CD4-positive, CD25-positive, alpha-beta regulatory T cell (primary cell): Measurements from ENCODE around the gene ACAD9. TPM values are rescaled to one million over a fixed set of nuclear protein-coding genes. Genes with fewer than 3 reads are reported as not detected.
"Not testable (repeated sequence)": the region's sequence is repeated elsewhere in the genome, so short reads cannot be mapped to it uniquely, and the experiment has no call there.

Experiments used
- ATAC-seq, 2 donors: fragments of 150-1000 bp; cut with Tn5 transposase; one replicate each; pipeline ENCODE4 v1.10.0; 2021; ENCODE audit warnings: low read depth in 2 of 2, moderate number of reproducible peaks in 2 of 2, moderate library complexity in 1 of 2
- DNase-seq, 3 donors: peaks; one replicate each; pipeline versions ENCODE4 v3.0.0 to v3.0.0-alpha.2; 2012 to 2022; ENCODE audit warnings: mixed read lengths in 1 of 3
- H3K27ac ChIP-seq: one replicate; pipeline ENCODE4 v1.7.0; 2013; ENCODE audit warnings: mild to moderate bottlenecking, low read length; ENCODE audit not compliant: insufficient read depth, poor library complexity, severe bottlenecking
- H3K27me3 ChIP-seq: one replicate; pipeline ENCODE4 v1.7.0; 2013; ENCODE audit warnings: low read length; ENCODE audit not compliant: control insufficient read depth, insufficient read depth
- H3K36me3 ChIP-seq: one replicate; pipeline ENCODE4 v1.7.0; 2013; ENCODE audit warnings: mild to moderate bottlenecking, low read length, moderate library complexity; ENCODE audit not compliant: control insufficient read depth, insufficient read depth
- H3K4me1 ChIP-seq: 2 replicates; pipeline ENCODE4 v1.7.0; 2013; ENCODE audit warnings: mild to moderate bottlenecking, low read length; ENCODE audit not compliant: insufficient read depth, control insufficient read depth, poor library complexity, severe bottlenecking
- H3K4me3 ChIP-seq: one replicate; pipeline ENCODE4 v1.7.0; 2013; ENCODE audit warnings: low read depth, mild to moderate bottlenecking, low read length, moderate library complexity
- H3K9me3 ChIP-seq, 2 experiments: 1 replicate in 1 of 2; 2 replicates in 1 of 2; pipeline ENCODE4 v1.7.0; 2013; ENCODE audit warnings: low read length in 2 of 2, mild to moderate bottlenecking in 1 of 2, moderate library complexity in 1 of 2; ENCODE audit not compliant: control insufficient read depth in 2 of 2
- H3K27ac Mint-ChIP-seq, 3 donors: one replicate each; pipeline ENCODE4 v1.8.0; 2020 to 2022; ENCODE audit warnings: mild to moderate bottlenecking in 3 of 3, mixed read lengths in 3 of 3, moderate library complexity in 2 of 3
- H3K27me3 Mint-ChIP-seq: one replicate; pipeline ENCODE4 v1.8.0; 2022; ENCODE audit warnings: mild to moderate bottlenecking, mixed read lengths
- H3K36me3 Mint-ChIP-seq: one replicate; pipeline ENCODE4 v1.8.0; 2020; ENCODE audit warnings: mixed read lengths
- H3K4me1 Mint-ChIP-seq, 4 donors: one replicate each; pipeline ENCODE4 v1.8.0; 2020 to 2022; ENCODE audit warnings: mixed read lengths in 4 of 4, mild to moderate bottlenecking in 1 of 4
- H3K4me3 Mint-ChIP-seq, 4 donors: one replicate each; pipeline ENCODE4 v1.8.0; 2020 to 2022; ENCODE audit warnings: mild to moderate bottlenecking in 4 of 4, mixed read lengths in 4 of 4, moderate library complexity in 3 of 4
- H3K9me3 Mint-ChIP-seq, 7 donors: one replicate each; pipeline ENCODE4 v1.8.0; 2020 to 2022; ENCODE audit warnings: mixed read lengths in 7 of 7, mild to moderate bottlenecking in 3 of 7, moderate library complexity in 2 of 7
- polyA plus RNA-seq, 4 donors: library from polyadenylated mRNA; unstranded; fragments of 300-500 nt; fragmentation: Illumina TruSeq; gene quantifications; one replicate each; pipeline ENCODE4 v1.2.3, GENCODE V29; 2021
- total RNA-seq: library from RNA; stranded (reverse); gene quantifications from one replicate; pipeline ENCODE4 v1.2.3, GENCODE V29; 2022

ACAD9 gene
- total and polyA plus RNA-seq, 5 donors from 2014 or later = 18.0 to 46.7 (median 25.1) TPM

GRCh38 chr3:128874481-128875180 lies 4.8 kb upstream of the ACAD9 start:
- Histone ChIP-seq H3K9me3 (no peaks in the 10 kb centered on the region), H3K36me3 (no peaks in the 10 kb centered on the region), H3K4me3 (no peak overlapping the region), H3K27ac (no peak overlapping the region), H3K4me1 (peaks cover 13% of the 10 kb centered on the region), H3K27me3 (no peaks in the 10 kb centered on the region)
- no peak for DNase-seq
- H3K4me1 Mint-ChIP-seq = peaks cover 11 to 33% (median 22%) of the 10 kb centered on the region in 4 donors
- peaks cover 5% of the 10 kb centered on the region for H3K27me3 Mint-ChIP-seq
- H3K27ac Mint-ChIP-seq = peak overlapping the region in 1 of 3 donors; percentile 7
- no peak for ATAC-seq
- H3K36me3 Mint-ChIP-seq = no peaks in the 10 kb centered on the region
- H3K4me3 Mint-ChIP-seq = peak overlapping the region in 1 of 4 donors; percentile 51
- H3K9me3 Mint-ChIP-seq = no peaks in the 10 kb centered on the region

DNA sequence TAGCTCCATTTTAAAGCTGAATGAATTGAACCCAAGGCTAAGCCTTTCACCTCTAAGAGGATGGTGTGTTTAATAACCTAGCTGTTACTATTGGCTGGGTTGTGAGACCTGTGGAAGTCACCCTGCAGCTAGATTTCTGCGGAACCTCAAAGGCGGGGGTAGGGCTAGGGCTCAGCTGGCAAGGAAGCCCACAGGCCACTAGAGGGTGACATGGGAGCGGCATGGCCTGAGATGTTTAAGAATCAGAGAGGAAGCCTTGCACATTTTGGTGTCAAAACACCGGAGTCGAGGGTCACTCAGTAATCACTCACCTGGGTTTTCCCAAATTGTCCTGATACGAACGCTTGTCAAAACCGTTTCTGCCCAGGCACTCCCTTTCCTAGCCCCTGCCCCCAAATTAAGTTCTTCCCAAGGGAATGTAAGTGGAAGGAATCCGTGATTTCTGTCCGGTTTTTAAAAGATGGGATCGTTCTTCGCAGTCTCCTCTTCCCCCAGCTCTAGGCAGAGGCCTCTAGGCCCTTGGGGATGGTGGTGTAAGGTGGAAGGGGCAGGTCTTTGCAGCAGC lies 3.8 kb upstream of the ACAD9 start:
- Mint-ChIP-seq H3K27ac (peak overlapping the region in 2 of 3 donors; percentile 11 to 60), H3K36me3 (no peaks in the 10 kb centered on the region), H3K9me3 (no peaks in the 10 kb centered on the region), H3K4me1 (peaks cover 15 to 43% (median 25%) of the 10 kb centered on the region in 4 donors), H3K27me3 (peaks cover 5% of the 10 kb centered on the region), H3K4me3 (peak overlapping the region in 2 of 4 donors; percentile 26 to 58)
- no peak overlapping the region for H3K27ac ChIP-seq
- H3K4me1 ChIP-seq = peaks cover 24% of the 10 kb centered on the region
- ATAC-seq (peak; percentile 57 to 61), DNase-seq (peak; percentile 42 to 82 (median 65))
- no peak overlapping the region for H3K4me3 ChIP-seq
- H3K9me3 ChIP-seq = no peaks in the 10 kb centered on the region
- no peaks in the 10 kb centered on the region for H3K27me3 ChIP-seq
- H3K36me3 ChIP-seq = no peaks in the 10 kb centered on the region

DNA sequence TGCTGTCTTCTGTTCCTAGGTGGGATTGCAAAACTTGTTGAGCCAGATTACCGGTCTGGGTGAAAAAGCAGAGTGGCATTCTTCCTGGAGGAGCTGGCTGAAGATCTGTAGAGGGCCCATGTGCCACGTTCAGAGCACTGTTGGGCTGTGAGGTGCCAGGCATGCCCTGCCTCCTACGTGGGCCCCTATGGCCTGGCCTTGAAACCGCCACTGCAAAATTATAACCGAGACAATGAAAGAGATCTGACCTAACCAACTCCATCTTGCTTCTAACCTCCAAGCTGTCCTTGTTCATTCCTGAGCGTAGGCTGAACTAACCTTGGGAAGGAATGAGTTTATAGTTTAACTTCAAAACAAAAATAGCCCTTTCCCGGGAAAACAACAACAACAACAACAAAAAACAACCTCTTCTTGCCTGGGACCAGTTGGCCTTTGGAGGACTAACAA lies 1.4 kb upstream of the ACAD9 start:
- Mint-ChIP-seq H3K9me3 (no peaks in the 10 kb centered on the region), H3K27ac (peak overlapping the region; percentile 97 to 99 (median 98)), H3K4me1 (peaks cover 20 to 67% (median 43%) of the 10 kb centered on the region in 4 donors), H3K27me3 (peaks cover 5% of the 10 kb centered on the region), H3K4me3 (peak overlapping the region; percentile 40 to 92 (median 88)), H3K36me3 (peaks cover 8% of the 10 kb centered on the region)
- Histone ChIP-seq H3K4me3 (peak overlapping the region; percentile 86), H3K4me1 (peaks cover 41% of the 10 kb centered on the region), H3K27ac (peak overlapping the region; percentile 96), H3K27me3 (no peaks in the 10 kb centered on the region), H3K36me3 (peaks cover 6% of the 10 kb centered on the region), H3K9me3 (no peaks in the 10 kb centered on the region)
- ATAC-seq (no peak), DNase-seq (no peak)

DNA sequence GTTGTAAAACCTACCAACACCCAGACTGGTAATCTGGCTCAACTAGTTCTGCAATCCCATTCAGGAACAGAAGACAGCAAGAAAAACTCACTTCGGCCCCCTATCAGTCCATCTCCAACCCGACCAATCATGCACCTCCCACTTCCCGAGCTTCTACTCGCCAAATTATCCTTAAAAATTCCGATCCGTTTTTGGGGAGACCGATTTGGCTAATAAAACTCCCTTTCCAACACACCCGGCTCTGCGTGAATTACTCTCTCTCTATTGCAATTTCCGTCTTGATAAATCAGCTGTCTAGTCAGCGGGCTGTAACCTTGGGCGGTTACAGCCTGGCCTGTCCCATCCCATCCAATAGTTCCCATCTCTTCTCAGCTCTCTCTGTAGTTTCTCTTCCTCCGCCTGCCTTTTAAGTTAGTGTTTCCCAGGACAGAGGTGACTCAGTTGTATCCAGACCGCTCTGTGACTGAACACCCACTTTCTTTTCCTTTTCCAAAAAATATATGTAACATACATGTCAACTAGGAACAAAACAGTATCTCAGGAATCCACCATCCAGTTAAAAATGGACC lies 780 bp upstream of the ACAD9 start:
- Mint-ChIP-seq H3K9me3 (peaks cover 0 to under 1% (median 0%) of the 10 kb centered on the region in 7 donors), H3K27me3 (peaks cover 5% of the 10 kb centered on the region), H3K27ac (peak overlapping the region; percentile 97 to 99 (median 98)), H3K4me3 (peak overlapping the region; percentile 85 to 92 (median 88)), H3K36me3 (peaks cover 9% of the 10 kb centered on the region), H3K4me1 (peaks cover 20 to 72% (median 43%) of the 10 kb centered on the region in 4 donors)
- peak overlapping the region; percentile 96 for H3K27ac ChIP-seq
- no peaks in the 10 kb centered on the region for H3K9me3 ChIP-seq
- H3K27me3 ChIP-seq = no peaks in the 10 kb centered on the region
- peaks cover 41% of the 10 kb centered on the region for H3K4me1 ChIP-seq
- peak in 1 of 2 donors; percentile 9 for ATAC-seq
- H3K36me3 ChIP-seq = peaks cover 7% of the 10 kb centered on the region
- DNase-seq = peak in 1 of 3 donors; percentile 60
- H3K4me3 ChIP-seq = peak overlapping the region; percentile 86

- peak overlapping the region; percentile 86 for H3K4me3 ChIP-seq
- H3K4me3 Mint-ChIP-seq = peak overlapping the region; percentile 85 to 92 (median 88)
- H3K9me3 ChIP-seq = no peaks in the 10 kb centered on the region
- peaks cover 15% of the 10 kb centered on the region for H3K36me3 Mint-ChIP-seq
- peaks cover 45% of the 10 kb centered on the region for H3K4me1 ChIP-seq
- H3K36me3 ChIP-seq = peaks cover 13% of the 10 kb centered on the region
- H3K27ac Mint-ChIP-seq = peak overlapping the region; percentile 97 to 99 (median 98)
- no peaks in the 10 kb centered on the region for H3K27me3 ChIP-seq
- peaks cover 0 to 1% (median 0%) of the 10 kb centered on the region in 7 donors for H3K9me3 Mint-ChIP-seq
- H3K27me3 Mint-ChIP-seq = peaks cover 5% of the 10 kb centered on the region
- peaks cover 22 to 81% (median 47%) of the 10 kb centered on the region in 4 donors for H3K4me1 Mint-ChIP-seq
- ATAC-seq = no peak
- DNase-seq = peak in 1 of 3 donors; percentile 13
- peak overlapping the region; percentile 96 for H3K27ac ChIP-seq
These were observed 571 bp downstream of the ACAD9 start for GRCh38 chr3:128879991-128880390.

GRCh38 chr3:128880455-128880854 lies 1.0 kb downstream of the ACAD9 start:
- Mint-ChIP-seq H3K36me3 (peaks cover 15% of the 10 kb centered on the region), H3K4me1 (peaks cover 24 to 80% (median 46%) of the 10 kb centered on the region in 4 donors), H3K4me3 (peak overlapping the region; percentile 74 to 92 (median 87)), H3K27ac (peak overlapping the region; percentile 97 to 99 (median 98))
- DNase-seq, ATAC-seq, H3K27me3 Mint-ChIP-seq, H3K9me3 Mint-ChIP-seq, H3K27me3 ChIP-seq, H3K9me3 ChIP-seq: not testable (repeated sequence)
- peaks cover 45% of the 10 kb centered on the region for H3K4me1 ChIP-seq
- H3K4me3 ChIP-seq = peak overlapping the region; percentile 86
- peak overlapping the region; percentile 96 for H3K27ac ChIP-seq
- H3K36me3 ChIP-seq = peaks cover 17% of the 10 kb centered on the region

- Histone ChIP-seq H3K4me1 (peaks cover 45% of the 10 kb centered on the region), H3K27me3 (no peaks in the 10 kb centered on the region), H3K36me3 (peaks cover 21% of the 10 kb centered on the region), H3K4me3 (no peak overlapping the region), H3K27ac (no peak overlapping the region), H3K9me3 (no peaks in the 10 kb centered on the region)
- ATAC-seq (no peak), DNase-seq (no peak)
- H3K4me1 Mint-ChIP-seq = peaks cover 24 to 73% (median 42%) of the 10 kb centered on the region in 4 donors
- H3K4me3 Mint-ChIP-seq = peak overlapping the region; percentile 28 to 85 (median 66)
- H3K36me3 Mint-ChIP-seq = peaks cover 15% of the 10 kb centered on the region
- peaks cover 5% of the 10 kb centered on the region for H3K27me3 Mint-ChIP-seq
- peaks cover 0 to 1% (median 0%) of the 10 kb centered on the region in 7 donors for H3K9me3 Mint-ChIP-seq
- H3K27ac Mint-ChIP-seq = peak overlapping the region in 2 of 3 donors; percentile 32 to 81
These were observed 2.2 kb downstream of the ACAD9 start for GRCh38 chr3:128881576-128881975.
